K562 (cell line): Measurements from ENCODE around the gene HDAC6. TPM values are rescaled to one million over a fixed set of nuclear protein-coding genes. Genes with fewer than 3 reads are reported as not detected.
A peak's percentile ranks its signal among the peaks of the same experiment; 100 is the strongest.

Experiments used
- CHAMP1 ChIP-seq: fragments of 450-650 bp; IDR thresholded peaks from 2 replicates; pipeline ENCODE4 v1.6.1; 2016; ENCODE audit warnings: mild to moderate bottlenecking
- CHD1 ChIP-seq: fragments of 200-600 bp; sonication (generic); IDR thresholded peaks from one replicate; pipeline ENCODE4 v1.6.1; 2012; ENCODE audit warnings: mild to moderate bottlenecking, moderate library complexity, low read length, inconsistent platforms
- HLTF ChIP-seq: fragments of 450-650 bp; IDR thresholded peaks from 2 replicates; pipeline ENCODE4 v1.6.1; 2016
- IRF1 ChIP-seq: sonication (generic); formaldehyde crosslinking; IDR thresholded peaks from 2 replicates; pipeline ENCODE4 v1.8.0; 2022; ENCODE audit warnings: missing genetic modification reagents, mild to moderate bottlenecking, borderline replicate concordance
- NFIX ChIP-seq: fragments of 250-450 bp; sonication (Bioruptor Pico); IDR thresholded peaks from 2 replicates; pipeline ENCODE4 v1.4.0; 2020; ENCODE audit warnings: low read depth, mild to moderate bottlenecking, moderate library complexity
- PHB2 ChIP-seq: fragments of 450-650 bp; IDR thresholded peaks from 2 replicates; pipeline ENCODE4 v1.6.1; 2017; ENCODE audit warnings: low read depth
- REST ChIP-seq, 2 experiments: fragments of 450-650 bp; formaldehyde crosslinking in 1 of 2; IDR thresholded peaks; 2 replicates each; pipeline versions ENCODE4 v1.4.0 to v1.6.1; 2014 to 2020; ENCODE audit warnings: mild to moderate bottlenecking in 2 of 2, borderline replicate concordance in 1 of 2, low read depth in 1 of 2
- TCF3 ChIP-seq: sonication (generic); formaldehyde crosslinking; IDR thresholded peaks from 2 replicates; pipeline ENCODE4 v1.4.0; 2020; ENCODE audit warnings: mild to moderate bottlenecking, missing genetic modification reagents
- THAP7 ChIP-seq: fragments of 250-450 bp; sonication (Bioruptor Pico); IDR thresholded peaks from 2 replicates; pipeline ENCODE4 v1.5.0; 2021
- ZNF655 ChIP-seq: fragments of 250-450 bp; sonication (Bioruptor Pico); IDR thresholded peaks from 2 replicates; pipeline ENCODE4 v1.5.0; 2021
- polyA plus RNA-seq, 8 experiments: library from polyadenylated mRNA; depleted of rRNA in 4 of 8; stranded (reverse) in 5 of 8; unstranded in 3 of 8; fragments of >200 nt; fragmentation: Nextera tagmentation in 2 of 8; fragmentation: Illumina TruSeq in 1 of 8; extraction: Ambion mirVana in 2 of 8; extraction: Trizol in 1 of 8; gene quantifications; 2 replicates each; pipeline versions ENCODE4 v1.2.1 to v1.2.3, GENCODE V29; 2011 to 2014; ENCODE audit warnings: inconsistent platforms in 1 of 8, missing spikeins in 1 of 8
- total RNA-seq, 7 experiments: library from RNA; depleted of rRNA in 6 of 7; stranded (reverse); fragments of >200 nt in 6 of 7; fragmentation: Illumina TruSeq in 2 of 7; extraction: Trizol in 2 of 7; gene quantifications; 2 replicates each; pipeline versions ENCODE4 v1.2.1 to v1.2.3, GENCODE V29; 2011 to 2021; ENCODE audit warnings: low replicate concordance in 1 of 7

The HDAC6 gene
- total and polyA plus RNA-seq, 9 of the 15 experiments (the other 6 are each of a cell fraction or from before 2014, with no cell fraction given), result 29.9 to 101 (median 71.2) TPM

- no peak for TF ChIP-seq CHAMP1
- no peak for TF ChIP-seq HLTF
- TF ChIP-seq TCF3 (CRISPR knock-in tag), result peak; percentile 62; the same call in 1 of the 2 replicates
- peak; percentile 65 for TF ChIP-seq REST (IDR thresholded peaks at IDR 0.05; ENCODE audit: borderline replicate concordance)
- TF ChIP-seq REST (CRISPR knock-in tag; IDR thresholded peaks at IDR 0.05; ENCODE audit: low read depth), result no peak
- TF ChIP-seq PHB2, result no peak
- TF ChIP-seq IRF1 (CRISPR knock-in tag), result no peak
- no peak for TF ChIP-seq THAP7 (CRISPR knock-in tag)
- no peak for TF ChIP-seq ZNF655 (CRISPR knock-in tag)
- no peak for TF ChIP-seq NFIX
- TF ChIP-seq CHD1, result no peak
These were observed 6.9 kb upstream of the HDAC6 start (continued) for GRCh38 chrX:48794911-48795515.
